ENCODE results near the gene ANXA11. TPM values are rescaled to one million over a fixed set of nuclear protein-coding genes. Genes with fewer than 3 reads are reported as not detected.
"Not testable (repeated sequence)": the region's sequence is repeated elsewhere in the genome, so short reads cannot be mapped to it uniquely, and the experiment has no call there.

The ANXA11 gene
- total RNA-seq, 1 donor = 54.4 TPM

GRCh38 chr10:80211786-80212185 lies 6.4 kb upstream of the ANXA11 start:
- no peak for DNase-seq (ENCODE audit: low read depth in 2 of 3, low spot score in 2 of 3)

GRCh38 chr10:80210259-80210658 lies 4.9 kb upstream of the ANXA11 start:
- no peak for DNase-seq (ENCODE audit: low read depth in 2 of 3, low spot score in 2 of 3)

GRCh38 chr10:80207768-80208370 lies 2.5 kb upstream of the ANXA11 start:
- DNase-seq (ENCODE audit: low read depth in 2 of 3, low spot score in 2 of 3) = no peak

GRCh38 chr10:80206277-80206655 lies 929 bp upstream of the ANXA11 start:
- DNase-seq (ENCODE audit: low read depth in 2 of 3, low spot score in 2 of 3) = no peak

- DNase-seq (ENCODE audit: low read depth in 2 of 3, low spot score in 2 of 3) = peak in 2 of 3 donors; percentile 59 to 66
These were observed 460 bp downstream of the ANXA11 start for GRCh38 chr10:80204677-80205476.

GRCh38 chr10:80203835-80204676 lies 1.3 kb downstream of the ANXA11 start:
- no peak for DNase-seq (ENCODE audit: low read depth in 2 of 3, low spot score in 2 of 3)

GRCh38 chr10:80202934-80203834 lies 2.2 kb downstream of the ANXA11 start:
- DNase-seq (ENCODE audit: low read depth in 2 of 3, low spot score in 2 of 3) = peak; percentile 41 to 59 (median 48)

GRCh38 chr10:80202530-80202929 lies 2.8 kb downstream of the ANXA11 start:
- DNase-seq (ENCODE audit: low read depth in 2 of 3, low spot score in 2 of 3) = not testable (repeated sequence)

GRCh38 chr10:80201608-80202141 lies 3.7 kb downstream of the ANXA11 start:
- DNase-seq (ENCODE audit: low read depth in 2 of 3, low spot score in 2 of 3) = no peak

- no peak for DNase-seq (ENCODE audit: low read depth in 2 of 3, low spot score in 2 of 3)
These were observed 4.7 kb downstream of the ANXA11 start for GRCh38 chr10:80200687-80201086.

- DNase-seq (ENCODE audit: low read depth in 2 of 3, low spot score in 2 of 3) = no peak
These were observed 5.1 kb downstream of the ANXA11 start for GRCh38 chr10:80200259-80200658.

- DNase-seq (ENCODE audit: low read depth in 2 of 3, low spot score in 2 of 3) = peak in 2 of 3 donors; percentile 38 to 46
These were observed 5.5 kb downstream of the ANXA11 start for GRCh38 chr10:80199828-80200227.

- no peak for DNase-seq (ENCODE audit: low read depth in 2 of 3, low spot score in 2 of 3)
These were observed 7.1 kb downstream of the ANXA11 start for GRCh38 chr10:80197972-80198916.

GRCh38 chr10:80196950-80197315 lies 8.4 kb downstream of the ANXA11 start:
- DNase-seq (ENCODE audit: low read depth in 2 of 3, low spot score in 2 of 3) = no peak

- peak in 2 of 3 donors; percentile 51 to 59 for DNase-seq (ENCODE audit: low read depth in 2 of 3, low spot score in 2 of 3)
These were observed 8.9 kb downstream of the ANXA11 start for GRCh38 chr10:80196270-80196949.

- DNase-seq (ENCODE audit: low read depth in 2 of 3, low spot score in 2 of 3) = no peak
These were observed 10.2 kb downstream of the ANXA11 start for GRCh38 chr10:80195046-80195574.

- DNase-seq (ENCODE audit: low read depth in 2 of 3, low spot score in 2 of 3) = no peak
These were observed 10.8 kb downstream of the ANXA11 start for GRCh38 chr10:80194373-80195045.

- DNase-seq (ENCODE audit: low read depth in 2 of 3, low spot score in 2 of 3) = no peak
These were observed 12.8 kb downstream of the ANXA11 start for GRCh38 chr10:80192553-80192952.
